ENCODE results near the gene BICDL2.
A peak's percentile ranks its signal among the peaks of the same experiment; 100 is the strongest.

BICDL2 gene

GRCh38 chr16:3017794-3018506, 18.8 kb downstream of the BICDL2 start, which contains the start of gene CLDN6:
Gene CLDN6 (minus strand): TSS chr16:3018183. CDS start chr16:3016021, 2,162 bp downstream.
- H3K4me2 ChIP-seq (ENCODE audit: low read depth, low read length, poor library complexity, severe bottlenecking) = no peak within 1 kb of the TSS
- H3K4me1 ChIP-seq (ENCODE audit: insufficient read depth, low read length, poor library complexity, severe bottlenecking) = peaks cover 15% of the 10 kb centered on the region
- H3K4me3 ChIP-seq (ENCODE audit: low read length, poor library complexity, severe bottlenecking) = no peak within 1 kb of the TSS
- no peak within 1 kb of the TSS for H2AFZ ChIP-seq (ENCODE audit: low read length)
- no peaks in the 10 kb centered on the region for H3K36me3 ChIP-seq (ENCODE audit: insufficient read depth, low read length)
- peaks cover 12% of the 10 kb centered on the region for H4K20me1 ChIP-seq (ENCODE audit: insufficient read depth, low read length, poor library complexity, severe bottlenecking)
- no peaks in the 10 kb centered on the region for H3K27me3 ChIP-seq (ENCODE audit: insufficient read depth, low read length, poor library complexity, severe bottlenecking)
- no peaks in the 10 kb centered on the region for H3K9me3 ChIP-seq (ENCODE audit: insufficient read depth, low read depth, low read length)
- H3K9me2 ChIP-seq (replicated peaks; ENCODE audit: low read depth, low read length) = no peaks in the 10 kb centered on the region
- TF ChIP-seq EZH2phosphoT487 (IDR thresholded peaks at IDR 0.05; ENCODE audit: borderline replicate concordance) (no peak), CTCF (conservative IDR thresholded peaks at IDR 0.05; ENCODE audit: low read length) (peak; percentile 23; the same call in 1 of the 2 replicates)
- no peaks in the 10 kb centered on the region for H3F3A ChIP-seq (ENCODE audit: low read depth)
- H3K79me2 ChIP-seq (ENCODE audit: insufficient read depth, low read length) = peaks cover 25% of the 10 kb centered on the region
- no peak within 1 kb of the TSS for H3K9ac ChIP-seq (ENCODE audit: low read depth, low read length, poor library complexity, severe bottlenecking)

GRCh38 chr16:3017344-3017743, 19.4 kb downstream of the BICDL2 start:
- H3K9ac ChIP-seq (ENCODE audit: low read depth, low read length, poor library complexity, severe bottlenecking) = no peak overlapping the region
- TF ChIP-seq EZH2phosphoT487 (IDR thresholded peaks at IDR 0.05; ENCODE audit: borderline replicate concordance) = no peak
- TF ChIP-seq CTCF (conservative IDR thresholded peaks at IDR 0.05; ENCODE audit: low read length) = no peak

GRCh38 chr16:3015865-3016521, 20.8 kb downstream of the BICDL2 start:
- Histone ChIP-seq H4K20me1 (ENCODE audit: insufficient read depth, low read length, poor library complexity, severe bottlenecking) (peaks cover 4% of the 10 kb centered on the region), H3F3A (ENCODE audit: low read depth) (no peaks in the 10 kb centered on the region), H3K4me3 (ENCODE audit: low read length, poor library complexity, severe bottlenecking) (no peak overlapping the region), H3K9me3 (ENCODE audit: insufficient read depth, low read depth, low read length) (no peaks in the 10 kb centered on the region), H3K4me2 (ENCODE audit: low read depth, low read length, poor library complexity, severe bottlenecking) (no peak overlapping the region), H2AFZ (ENCODE audit: low read length) (no peak overlapping the region), H3K4me1 (ENCODE audit: insufficient read depth, low read length, poor library complexity, severe bottlenecking) (no peaks in the 10 kb centered on the region), H3K79me2 (ENCODE audit: insufficient read depth, low read length) (peaks cover 7% of the 10 kb centered on the region), H3K36me3 (ENCODE audit: insufficient read depth, low read length) (no peaks in the 10 kb centered on the region), H3K9me2 (replicated peaks; ENCODE audit: low read depth, low read length) (no peaks in the 10 kb centered on the region), H3K27me3 (ENCODE audit: insufficient read depth, low read length, poor library complexity, severe bottlenecking) (no peaks in the 10 kb centered on the region), H3K9ac (ENCODE audit: low read depth, low read length, poor library complexity, severe bottlenecking) (no peak overlapping the region)
- TF ChIP-seq EZH2phosphoT487 (IDR thresholded peaks at IDR 0.05; ENCODE audit: borderline replicate concordance) (no peak), CTCF (conservative IDR thresholded peaks at IDR 0.05; ENCODE audit: low read length) (no peak)

More at GRCh38 chr16:3017344-3017743, 19.4 kb downstream of the BICDL2 start:
- peaks cover 9% of the 10 kb centered on the region for H3K4me1 ChIP-seq (ENCODE audit: insufficient read depth, low read length, poor library complexity, severe bottlenecking)
- no peaks in the 10 kb centered on the region for H3K9me3 ChIP-seq (ENCODE audit: insufficient read depth, low read depth, low read length)
- no peaks in the 10 kb centered on the region for H3K27me3 ChIP-seq (ENCODE audit: insufficient read depth, low read length, poor library complexity, severe bottlenecking)
- no peak overlapping the region for H2AFZ ChIP-seq (ENCODE audit: low read length)
- no peaks in the 10 kb centered on the region for H3K36me3 ChIP-seq (ENCODE audit: insufficient read depth, low read length)
- H3K9me2 ChIP-seq (replicated peaks; ENCODE audit: low read depth, low read length) = no peaks in the 10 kb centered on the region
- H4K20me1 ChIP-seq (ENCODE audit: insufficient read depth, low read length, poor library complexity, severe bottlenecking) = peaks cover 9% of the 10 kb centered on the region
- no peak overlapping the region for H3K4me2 ChIP-seq (ENCODE audit: low read depth, low read length, poor library complexity, severe bottlenecking)
- no peaks in the 10 kb centered on the region for H3F3A ChIP-seq (ENCODE audit: low read depth)
- H3K79me2 ChIP-seq (ENCODE audit: insufficient read depth, low read length) = peaks cover 20% of the 10 kb centered on the region
- no peak overlapping the region for H3K4me3 ChIP-seq (ENCODE audit: low read length, poor library complexity, severe bottlenecking)

Data from Loucy (cell line).